ENCODE results near the gene IFT122.
"Not testable (repeated sequence)": the region's sequence is repeated elsewhere in the genome, so short reads cannot be mapped to it uniquely, and the experiment has no call there.

IFT122 gene

DNA sequence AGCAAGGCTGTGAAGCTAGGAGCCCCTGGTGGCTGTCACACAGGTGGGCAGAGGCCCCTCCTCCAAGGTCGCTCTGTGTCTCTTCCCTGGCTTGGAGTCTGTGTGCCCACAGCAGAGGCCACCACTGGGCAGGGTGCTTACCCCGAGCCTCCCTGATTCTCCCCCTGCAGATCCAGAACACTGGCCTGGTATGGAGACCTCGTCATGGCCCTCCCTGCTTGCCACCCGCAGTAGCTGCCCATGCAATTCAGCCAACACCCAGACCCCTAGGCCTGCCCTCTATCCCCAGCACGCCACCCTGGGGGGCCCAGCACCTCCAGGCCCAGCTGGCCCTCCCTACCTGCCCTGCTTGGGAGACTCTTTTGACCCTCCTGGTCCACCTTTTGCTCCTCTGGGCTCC, 82.9 kb downstream of the IFT122 start:
- no peak for DNase-seq

DNA sequence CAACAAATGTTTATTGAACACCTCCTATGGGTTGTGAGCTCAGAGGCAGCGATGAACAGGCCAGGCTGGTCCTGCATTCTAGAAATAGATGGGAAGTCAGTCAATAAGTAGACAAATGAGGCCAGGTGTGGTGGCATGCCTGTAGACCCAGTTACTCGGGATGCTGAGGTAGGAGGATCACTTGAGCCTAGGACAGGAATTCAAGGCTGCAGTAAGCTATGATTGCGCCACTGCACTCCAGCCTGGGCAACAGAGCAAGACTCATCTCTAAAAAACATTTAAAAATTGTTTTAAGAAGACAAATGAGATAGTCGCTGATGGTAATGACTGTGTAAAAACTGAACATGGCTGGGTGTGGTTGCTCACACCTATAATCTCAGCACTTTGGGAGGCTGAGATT, 84.1 kb downstream of the IFT122 start:
- DNase-seq, result no peak

DNA sequence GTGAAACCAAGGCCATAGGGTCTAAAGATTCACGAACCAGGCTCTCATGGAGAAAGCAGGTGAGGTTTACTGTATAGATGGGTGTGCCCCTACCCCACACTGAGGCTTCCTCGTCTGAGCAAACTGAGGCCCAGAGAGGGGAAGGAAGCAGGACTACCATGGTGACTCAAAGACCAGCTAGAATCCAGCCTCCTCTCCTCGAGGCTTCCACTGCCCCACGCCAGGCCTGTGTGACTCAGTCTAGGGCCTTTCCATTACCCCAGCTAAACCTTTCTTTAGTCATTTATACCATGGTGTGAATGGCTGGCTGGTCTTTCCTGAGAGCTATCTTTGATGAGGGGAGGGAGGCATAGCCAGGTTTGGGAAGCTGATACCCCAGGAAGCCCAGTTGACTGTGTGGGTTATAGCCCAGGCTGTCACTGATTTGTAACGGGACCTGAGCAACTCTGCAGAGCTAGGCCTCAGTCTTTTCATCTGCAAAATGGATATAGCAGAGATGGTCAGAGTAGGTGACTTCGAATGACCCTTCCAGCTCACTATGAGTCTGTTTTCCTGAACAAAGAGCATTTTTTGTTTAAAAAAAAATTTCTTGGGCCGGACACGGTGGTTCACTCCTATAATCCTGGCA, 85.4 kb downstream of the IFT122 start:
- no peak for DNase-seq

DNA sequence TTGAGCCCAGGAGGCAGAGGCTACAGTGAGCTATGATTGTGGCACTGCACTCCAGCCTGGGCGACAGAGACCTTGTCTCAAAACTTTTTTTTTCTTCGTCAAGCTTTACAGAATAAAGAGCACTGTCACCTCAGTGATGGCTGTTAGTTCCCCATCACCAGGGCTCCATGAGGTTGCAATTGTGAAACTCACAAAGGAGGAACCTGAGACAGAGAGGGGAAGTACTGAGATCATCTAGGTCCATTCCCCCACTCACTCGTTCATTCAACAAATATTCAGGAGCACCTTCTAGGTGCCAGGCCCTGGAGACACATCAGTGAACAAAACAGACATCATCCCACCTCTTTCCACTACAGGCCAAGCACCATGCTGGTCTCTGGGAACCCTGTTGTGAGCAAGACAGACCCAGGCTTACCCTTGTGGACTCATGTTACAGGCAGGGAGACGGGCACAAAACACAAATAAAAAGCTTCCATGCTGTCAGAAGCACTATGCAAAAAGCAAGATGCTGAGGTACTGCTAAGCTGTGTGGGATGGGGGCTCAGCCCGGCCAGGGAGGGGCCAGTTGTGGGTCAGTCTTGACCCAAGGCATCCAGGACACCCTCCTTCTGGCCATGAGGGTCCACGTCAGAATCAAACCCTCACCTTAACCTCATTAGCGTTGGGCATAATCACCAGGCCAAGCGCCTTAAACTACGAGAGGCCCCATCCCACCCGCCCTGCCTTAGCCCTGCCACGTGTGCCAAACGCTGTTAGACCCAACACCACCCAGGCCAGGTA, 86.3 kb downstream of the IFT122 start:
- DNase-seq, result peak; percentile 65

DNA sequence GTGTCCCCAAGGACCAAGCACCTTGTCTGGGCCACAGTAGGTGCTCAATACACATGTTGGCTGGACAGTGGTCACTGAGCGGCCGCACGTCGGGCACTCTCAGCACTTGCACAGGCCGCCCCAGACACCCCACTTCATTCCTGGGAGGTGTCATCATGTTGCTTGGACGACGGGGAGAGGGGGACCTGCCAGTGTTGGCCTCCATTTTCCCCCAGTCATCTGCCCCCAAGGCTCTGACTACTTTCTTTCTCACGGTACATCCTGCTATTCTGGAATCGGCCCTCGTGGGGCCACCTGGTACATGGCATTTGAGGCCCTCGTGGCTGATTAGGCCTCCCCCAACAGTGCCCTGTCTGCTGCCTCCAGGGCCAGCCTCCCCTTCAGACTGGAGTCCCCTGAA, 87.2 kb downstream of the IFT122 start:
- DNase-seq, result no peak

DNA sequence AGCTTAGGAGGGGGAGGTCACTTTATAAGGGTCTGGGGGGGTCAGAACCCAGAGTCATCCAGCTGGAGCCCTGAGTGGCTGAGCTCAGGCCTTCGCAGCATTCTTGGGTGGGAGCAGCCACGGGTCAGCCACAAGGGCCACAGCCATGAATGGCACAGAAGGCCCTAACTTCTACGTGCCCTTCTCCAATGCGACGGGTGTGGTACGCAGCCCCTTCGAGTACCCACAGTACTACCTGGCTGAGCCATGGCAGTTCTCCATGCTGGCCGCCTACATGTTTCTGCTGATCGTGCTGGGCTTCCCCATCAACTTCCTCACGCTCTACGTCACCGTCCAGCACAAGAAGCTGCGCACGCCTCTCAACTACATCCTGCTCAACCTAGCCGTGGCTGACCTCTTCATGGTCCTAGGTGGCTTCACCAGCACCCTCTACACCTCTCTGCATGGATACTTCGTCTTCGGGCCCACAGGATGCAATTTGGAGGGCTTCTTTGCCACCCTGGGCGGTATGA, 88.6 kb downstream of the IFT122 start, which contains the start of gene RHO:
Gene RHO, plus strand, starts transcription at position 51 of the 512 bp plus-strand sequence. Its CDS starts 95 bp downstream, at position 146.
- DNase-seq, result no peak

DNA sequence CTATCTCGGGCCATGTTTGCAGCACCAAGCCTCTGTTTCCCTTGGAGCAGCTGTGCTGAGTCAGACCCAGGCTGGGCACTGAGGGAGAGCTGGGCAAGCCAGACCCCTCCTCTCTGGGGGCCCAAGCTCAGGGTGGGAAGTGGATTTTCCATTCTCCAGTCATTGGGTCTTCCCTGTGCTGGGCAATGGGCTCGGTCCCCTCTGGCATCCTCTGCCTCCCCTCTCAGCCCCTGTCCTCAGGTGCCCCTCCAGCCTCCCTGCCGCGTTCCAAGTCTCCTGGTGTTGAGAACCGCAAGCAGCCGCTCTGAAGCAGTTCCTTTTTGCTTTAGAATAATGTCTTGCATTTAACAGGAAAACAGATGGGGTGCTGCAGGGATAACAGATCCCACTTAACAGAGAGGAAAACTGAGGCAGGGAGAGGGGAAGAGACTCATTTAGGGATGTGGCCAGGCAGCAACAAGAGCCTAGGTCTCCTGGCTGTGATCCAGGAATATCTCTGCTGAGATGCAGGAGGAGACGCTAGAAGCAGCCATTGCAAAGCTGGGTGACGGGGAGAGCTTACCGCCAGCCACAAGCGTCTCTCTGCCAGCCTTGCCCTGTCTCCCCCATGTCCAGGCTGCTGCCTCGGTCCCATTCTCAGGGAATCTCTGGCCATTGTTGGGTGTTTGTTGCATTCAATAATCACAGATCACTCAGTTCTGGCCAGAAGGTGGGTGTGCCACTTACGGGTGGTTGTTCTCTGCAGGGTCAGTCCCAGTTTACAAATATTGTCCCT, 89.6 kb downstream of the IFT122 start:
- peak; percentile 34 for DNase-seq

DNA sequence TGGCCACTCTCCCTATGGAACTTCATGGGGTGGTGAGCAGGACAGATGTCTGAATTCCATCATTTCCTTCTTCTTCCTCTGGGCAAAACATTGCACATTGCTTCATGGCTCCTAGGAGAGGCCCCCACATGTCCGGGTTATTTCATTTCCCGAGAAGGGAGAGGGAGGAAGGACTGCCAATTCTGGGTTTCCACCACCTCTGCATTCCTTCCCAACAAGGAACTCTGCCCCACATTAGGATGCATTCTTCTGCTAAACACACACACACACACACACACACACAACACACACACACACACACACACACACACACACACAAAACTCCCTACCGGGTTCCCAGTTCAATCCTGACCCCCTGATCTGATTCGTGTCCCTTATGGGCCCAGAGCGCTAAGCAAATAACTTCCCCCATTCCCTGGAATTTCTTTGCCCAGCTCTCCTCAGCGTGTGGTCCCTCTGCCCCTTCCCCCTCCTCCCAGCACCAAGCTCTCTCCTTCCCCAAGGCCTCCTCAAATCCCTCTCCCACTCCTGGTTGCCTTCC, 90.3 kb downstream of the IFT122 start:
- no peak for DNase-seq

DNA sequence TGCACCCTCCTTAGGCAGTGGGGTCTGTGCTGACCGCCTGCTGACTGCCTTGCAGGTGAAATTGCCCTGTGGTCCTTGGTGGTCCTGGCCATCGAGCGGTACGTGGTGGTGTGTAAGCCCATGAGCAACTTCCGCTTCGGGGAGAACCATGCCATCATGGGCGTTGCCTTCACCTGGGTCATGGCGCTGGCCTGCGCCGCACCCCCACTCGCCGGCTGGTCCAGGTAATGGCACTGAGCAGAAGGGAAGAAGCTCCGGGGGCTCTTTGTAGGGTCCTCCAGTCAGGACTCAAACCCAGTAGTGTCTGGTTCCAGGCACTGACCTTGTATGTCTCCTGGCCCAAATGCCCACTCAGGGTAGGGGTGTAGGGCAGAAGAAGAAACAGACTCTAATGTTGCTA, 90.8 kb downstream of the IFT122 start:
- no peak for DNase-seq

DNA sequence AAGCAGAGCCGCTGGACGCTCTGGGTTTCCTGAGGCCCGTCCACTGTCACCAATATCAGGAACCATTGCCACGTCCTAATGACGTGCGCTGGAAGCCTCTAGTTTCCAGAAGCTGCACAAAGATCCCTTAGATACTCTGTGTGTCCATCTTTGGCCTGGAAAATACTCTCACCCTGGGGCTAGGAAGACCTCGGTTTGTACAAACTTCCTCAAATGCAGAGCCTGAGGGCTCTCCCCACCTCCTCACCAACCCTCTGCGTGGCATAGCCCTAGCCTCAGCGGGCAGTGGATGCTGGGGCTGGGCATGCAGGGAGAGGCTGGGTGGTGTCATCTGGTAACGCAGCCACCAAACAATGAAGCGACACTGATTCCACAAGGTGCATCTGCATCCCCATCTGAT, 91.7 kb downstream of the IFT122 start:
- no peak for DNase-seq

DNA sequence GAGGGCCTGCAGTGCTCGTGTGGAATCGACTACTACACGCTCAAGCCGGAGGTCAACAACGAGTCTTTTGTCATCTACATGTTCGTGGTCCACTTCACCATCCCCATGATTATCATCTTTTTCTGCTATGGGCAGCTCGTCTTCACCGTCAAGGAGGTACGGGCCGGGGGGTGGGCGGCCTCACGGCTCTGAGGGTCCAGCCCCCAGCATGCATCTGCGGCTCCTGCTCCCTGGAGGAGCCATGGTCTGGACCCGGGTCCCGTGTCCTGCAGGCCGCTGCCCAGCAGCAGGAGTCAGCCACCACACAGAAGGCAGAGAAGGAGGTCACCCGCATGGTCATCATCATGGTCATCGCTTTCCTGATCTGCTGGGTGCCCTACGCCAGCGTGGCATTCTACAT, 92.2 kb downstream of the IFT122 start:
- DNase-seq, result no peak

DNA sequence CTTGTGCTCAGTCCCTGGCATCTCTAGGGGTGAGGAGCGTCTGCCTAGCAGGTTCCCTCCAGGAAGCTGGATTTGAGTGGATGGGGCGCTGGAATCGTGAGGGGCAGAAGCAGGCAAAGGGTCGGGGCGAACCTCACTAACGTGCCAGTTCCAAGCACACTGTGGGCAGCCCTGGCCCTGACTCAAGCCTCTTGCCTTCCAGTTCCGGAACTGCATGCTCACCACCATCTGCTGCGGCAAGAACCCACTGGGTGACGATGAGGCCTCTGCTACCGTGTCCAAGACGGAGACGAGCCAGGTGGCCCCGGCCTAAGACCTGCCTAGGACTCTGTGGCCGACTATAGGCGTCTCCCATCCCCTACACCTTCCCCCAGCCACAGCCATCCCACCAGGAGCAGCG, 93.4 kb downstream of the IFT122 start:
- no peak for DNase-seq

DNA sequence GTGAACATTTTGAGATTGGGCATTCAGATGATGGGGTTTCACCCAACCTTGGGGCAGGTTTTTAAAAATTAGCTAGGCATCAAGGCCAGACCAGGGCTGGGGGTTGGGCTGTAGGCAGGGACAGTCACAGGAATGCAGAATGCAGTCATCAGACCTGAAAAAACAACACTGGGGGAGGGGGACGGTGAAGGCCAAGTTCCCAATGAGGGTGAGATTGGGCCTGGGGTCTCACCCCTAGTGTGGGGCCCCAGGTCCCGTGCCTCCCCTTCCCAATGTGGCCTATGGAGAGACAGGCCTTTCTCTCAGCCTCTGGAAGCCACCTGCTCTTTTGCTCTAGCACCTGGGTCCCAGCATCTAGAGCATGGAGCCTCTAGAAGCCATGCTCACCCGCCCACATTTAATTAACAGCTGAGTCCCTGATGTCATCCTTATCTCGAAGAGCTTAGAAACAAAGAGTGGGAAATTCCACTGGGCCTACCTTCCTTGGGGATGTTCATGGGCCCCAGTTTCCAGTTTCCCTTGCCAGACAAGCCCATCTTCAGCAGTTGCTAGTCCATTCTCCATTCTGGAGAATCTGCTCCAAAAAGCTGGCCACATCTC, 94.5 kb downstream of the IFT122 start:
- DNase-seq, result no peak

DNA sequence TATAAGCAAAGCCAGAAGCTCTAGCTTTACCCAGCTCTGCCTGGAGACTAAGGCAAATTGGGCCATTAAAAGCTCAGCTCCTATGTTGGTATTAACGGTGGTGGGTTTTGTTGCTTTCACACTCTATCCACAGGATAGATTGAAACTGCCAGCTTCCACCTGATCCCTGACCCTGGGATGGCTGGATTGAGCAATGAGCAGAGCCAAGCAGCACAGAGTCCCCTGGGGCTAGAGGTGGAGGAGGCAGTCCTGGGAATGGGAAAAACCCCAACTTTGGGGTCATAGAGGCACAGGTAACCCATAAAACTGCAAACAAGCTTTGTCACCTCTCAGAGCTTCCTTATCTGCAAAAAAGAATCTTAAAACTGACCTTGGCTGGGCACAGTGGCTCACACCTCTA, 95.1 kb downstream of the IFT122 start:
- DNase-seq, result no peak

DNA sequence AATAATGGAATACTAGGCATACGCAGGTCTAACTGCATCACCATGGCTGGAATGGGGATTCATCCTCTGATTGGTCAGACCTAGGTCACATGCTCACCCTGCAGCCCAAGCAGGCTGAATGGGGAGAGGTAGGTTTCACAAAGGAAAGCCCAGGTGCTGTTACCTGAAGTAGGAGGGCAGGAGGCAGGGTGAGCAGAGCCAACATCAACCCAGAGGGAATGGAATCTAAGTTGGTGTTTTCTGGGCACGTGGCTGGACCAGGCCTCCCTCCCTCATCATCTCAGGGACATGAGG, 96.3 kb downstream of the IFT122 start:
- peak; percentile 49 for DNase-seq

DNA sequence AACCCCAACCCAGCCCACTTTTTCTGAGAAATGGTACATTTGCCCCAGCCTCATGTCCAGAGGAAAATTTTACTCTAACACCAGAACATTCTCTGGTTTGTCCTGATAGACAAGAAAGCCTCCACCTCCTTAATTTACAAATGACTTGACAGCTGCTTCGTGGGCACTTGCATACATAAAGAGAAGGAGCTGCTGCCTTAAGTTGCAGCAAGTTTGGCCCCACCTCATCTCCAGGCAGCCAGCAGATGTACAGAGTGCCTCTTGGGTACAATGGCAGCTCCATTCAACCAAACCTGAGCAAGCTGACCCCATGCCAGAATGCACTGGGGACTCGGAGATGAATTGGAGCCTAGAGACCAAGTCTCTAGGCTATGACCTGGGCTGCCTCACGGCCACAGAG, 96.8 kb downstream of the IFT122 start:
- no peak for DNase-seq

DNA sequence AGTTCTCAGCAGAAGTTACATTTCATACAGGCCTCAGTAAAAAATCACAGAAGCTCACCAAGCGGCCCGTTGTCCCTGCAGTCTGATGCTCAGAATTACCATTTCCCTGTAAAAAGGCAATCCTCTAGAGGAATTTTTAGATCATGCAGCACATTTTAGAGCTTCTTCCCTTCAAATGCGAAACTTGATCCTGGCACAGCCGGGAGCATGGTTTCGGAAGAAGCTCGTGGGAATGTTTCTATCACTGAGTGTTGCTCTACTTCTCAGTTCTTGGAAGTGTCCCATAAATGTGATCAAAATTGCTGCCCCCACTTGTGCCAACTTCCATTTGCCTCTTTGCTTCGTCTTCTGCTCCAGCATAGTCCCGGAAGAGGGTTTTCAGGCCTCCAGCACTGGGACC, 99.2 kb downstream of the IFT122 start:
- DNase-seq, result no peak

DNA sequence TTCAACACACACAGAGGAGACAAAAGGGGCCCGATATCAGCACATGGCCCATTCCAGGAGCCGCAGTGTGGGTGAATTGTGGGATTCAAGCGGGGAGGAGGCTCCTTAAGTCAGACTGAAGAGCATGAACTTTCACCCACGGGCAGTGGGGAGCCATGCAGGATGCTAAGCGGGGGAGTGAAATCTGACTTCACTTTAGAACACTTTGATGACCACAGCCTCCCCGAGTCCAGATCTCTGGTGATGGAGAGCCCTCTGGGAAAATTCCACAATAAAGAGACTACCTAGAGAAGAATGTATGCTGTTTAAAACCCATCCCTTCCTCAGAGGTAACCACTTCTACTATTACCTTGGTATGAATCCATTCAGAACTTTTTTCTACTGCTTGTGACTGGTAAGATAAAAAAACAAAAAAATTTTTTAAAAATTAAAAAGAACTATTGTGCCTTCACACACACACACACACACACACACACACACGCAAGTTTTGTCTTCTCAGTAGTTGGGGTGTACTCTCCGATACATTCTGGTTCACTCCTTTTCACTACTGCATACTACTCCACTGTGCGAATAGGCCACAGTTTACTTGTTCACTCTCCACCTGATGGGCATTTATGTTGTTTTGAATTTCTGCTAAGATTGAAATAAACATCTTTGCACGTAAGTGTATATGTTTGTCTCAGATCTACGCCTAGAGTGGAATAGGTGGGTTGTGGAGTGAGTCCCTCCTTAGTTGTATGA, 100.9 kb downstream of the IFT122 start:
- no peak for DNase-seq

DNA sequence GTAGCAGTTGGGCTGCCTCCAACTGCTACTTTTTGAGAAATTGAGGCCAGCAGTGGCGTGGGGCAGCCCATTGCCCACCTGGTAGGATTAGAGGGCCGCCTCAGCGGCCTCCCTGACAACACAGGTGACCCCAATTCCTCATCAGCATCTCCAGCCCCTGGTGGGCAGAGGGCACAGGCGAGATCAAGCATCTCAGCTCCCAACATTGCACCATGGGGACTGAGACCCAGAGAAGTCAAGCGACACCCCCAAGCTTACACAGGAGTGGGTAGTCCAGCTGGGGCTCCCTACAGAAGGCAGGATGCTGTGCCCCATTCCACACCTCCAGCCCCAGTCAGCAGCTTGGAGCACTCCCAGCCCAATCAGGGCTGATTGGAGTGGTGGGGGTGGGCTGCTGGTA, 102.7 kb downstream of the IFT122 start:
- no peak for DNase-seq

DNA sequence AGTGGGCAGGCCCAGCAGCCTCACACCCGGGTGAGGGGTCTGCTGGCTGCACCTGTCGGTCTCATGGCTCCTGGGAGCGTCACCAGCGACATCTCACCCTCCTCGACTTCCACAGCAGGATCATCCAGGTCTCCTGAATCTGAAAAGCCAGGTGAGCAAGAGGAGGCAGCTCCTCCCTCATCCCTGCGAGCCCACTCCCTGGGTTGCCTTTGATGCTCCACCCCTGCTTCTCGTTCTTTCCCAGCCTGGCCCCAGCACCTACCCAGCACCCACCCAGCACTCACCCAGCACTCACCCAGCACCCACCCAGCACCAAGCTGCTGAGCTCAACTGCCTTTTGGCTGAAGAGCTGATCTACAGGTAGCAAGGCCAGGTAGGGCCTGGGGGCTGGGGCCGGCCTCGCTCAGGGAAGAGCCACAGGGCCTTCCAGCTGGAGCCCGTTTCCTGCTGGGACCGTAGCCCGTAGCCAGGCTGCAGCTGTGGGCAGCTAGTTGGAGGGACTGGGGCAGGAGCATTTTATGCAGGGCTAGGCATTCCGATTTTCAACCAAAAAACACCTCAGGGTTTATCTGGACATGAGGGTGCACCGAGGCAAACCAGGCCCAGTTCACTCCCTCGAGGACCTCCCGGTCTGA, 103.2 kb downstream of the IFT122 start, which contains the start of gene H1-8:
Gene H1-8, plus strand, starts transcription at position 20 of the 635 bp plus-strand sequence. Its CDS starts 44 bp downstream, at position 64.
- no peak for DNase-seq

DNA sequence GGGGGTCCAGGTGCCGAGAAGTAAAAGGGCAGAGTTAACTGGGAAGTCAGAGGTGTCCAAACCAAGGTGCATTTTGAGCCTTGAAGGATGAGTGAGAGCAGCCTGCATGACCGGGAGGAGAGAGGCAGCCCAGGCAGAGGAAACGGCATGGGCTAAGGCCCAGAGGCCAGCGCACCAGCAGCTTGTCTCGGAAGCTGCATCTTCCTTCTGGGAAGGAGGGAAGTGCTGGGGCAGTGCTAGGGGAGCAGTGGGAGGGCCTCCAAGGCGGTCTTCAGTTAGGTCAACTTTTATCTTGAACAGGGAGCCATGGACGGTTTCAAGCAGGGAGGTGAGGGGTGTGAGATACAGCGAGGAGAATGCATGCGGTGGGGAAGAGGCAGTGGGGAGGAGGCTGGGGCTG, 104.0 kb downstream of the IFT122 start:
- no peak for DNase-seq

DNA sequence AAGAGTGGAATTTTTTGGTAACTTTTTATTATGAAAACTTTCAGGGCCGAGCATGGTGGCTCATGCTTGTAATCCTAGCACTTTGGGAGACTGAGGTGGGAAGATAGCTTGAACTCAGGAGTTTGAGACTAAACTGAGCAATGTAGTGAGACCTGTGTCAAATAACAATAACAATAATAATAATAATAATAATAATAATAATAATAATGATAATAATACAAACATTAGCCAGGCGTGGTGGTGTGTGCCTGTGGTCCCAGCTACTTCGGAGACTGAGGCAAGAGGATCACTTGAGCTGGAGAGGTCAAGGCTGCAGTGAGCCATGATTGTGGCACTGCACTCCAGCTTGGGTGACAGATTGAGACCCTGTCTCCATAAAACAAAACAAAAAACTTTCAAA, 105.9 kb downstream of the IFT122 start:
- not testable (repeated sequence) for DNase-seq
